ENCODE results near the gene PRND.
"Not testable (repeated sequence)": the region's sequence is repeated elsewhere in the genome, so short reads cannot be mapped to it uniquely, and the experiment has no call there.

The PRND gene

DNA sequence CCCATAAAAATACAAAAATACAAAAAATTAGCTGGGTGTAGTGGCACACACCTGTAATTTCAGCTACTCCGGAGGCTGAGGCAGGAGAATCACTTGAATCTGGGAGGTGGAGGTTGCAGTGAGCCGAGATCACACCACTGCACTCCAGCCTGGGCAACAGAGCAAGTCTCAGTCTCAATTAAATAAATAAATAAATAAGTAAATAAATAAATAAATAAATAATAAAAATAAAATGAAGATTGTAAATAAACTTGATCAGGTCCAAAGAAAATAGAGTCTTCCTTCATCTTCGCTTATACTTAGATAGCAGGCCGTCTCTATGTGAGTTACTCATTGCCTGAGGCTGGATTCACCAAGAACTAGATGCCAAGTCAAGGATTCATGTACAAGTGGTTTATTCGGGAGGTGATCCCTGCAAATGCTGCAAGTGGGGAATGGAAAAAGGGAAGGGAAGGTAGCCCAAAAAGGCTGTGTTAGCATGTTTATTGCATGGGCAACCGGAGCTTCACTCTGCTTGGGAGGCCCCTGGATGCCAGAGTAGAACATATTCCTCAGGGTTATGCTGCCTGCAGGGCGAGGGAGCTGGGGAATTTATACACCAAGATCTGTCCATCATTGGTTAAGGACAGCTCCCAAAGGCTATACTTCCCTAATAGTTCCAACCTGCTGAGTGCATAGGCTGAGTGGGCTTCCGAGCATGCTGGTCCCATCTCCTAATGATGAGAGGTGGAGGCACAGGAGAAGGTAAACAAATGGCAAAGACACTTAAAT, 16.3 kb downstream of the PRND start:
- no peak for DNase-seq (ENCODE audit: low read depth)

DNA sequence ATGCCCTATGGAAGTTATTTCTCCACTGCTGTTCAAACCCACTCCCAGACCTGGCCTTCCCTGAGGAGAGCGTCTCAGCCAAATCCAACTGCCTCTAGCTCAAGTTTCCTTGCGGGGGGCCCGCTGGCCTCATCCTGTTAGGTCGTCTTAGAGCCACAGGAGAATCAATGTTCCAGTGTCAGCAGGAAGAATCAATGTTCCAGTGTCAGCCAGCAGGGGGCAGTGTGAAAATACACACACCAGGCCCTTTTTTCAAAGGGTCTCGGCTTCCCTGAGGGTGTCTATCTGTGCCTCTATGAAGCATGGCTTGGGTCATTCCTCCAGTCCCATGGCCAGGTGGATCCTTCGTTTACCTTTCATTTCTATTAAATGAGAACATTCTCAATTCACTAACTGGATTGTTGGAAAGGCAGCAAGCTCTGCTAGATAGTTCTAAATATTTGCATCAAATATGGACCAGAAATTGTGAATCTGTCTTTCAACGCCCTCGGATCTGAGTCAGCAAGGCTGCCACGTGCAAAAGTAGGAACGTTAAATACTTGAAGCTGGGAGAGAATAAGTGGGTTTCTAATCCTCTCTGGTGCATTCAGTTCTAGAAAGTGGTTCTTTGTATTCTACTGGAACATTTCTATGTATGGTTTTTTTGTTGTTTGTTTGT, 19.2 kb downstream of the PRND start:
- DNase-seq (ENCODE audit: low read depth): peak; percentile 46

DNA sequence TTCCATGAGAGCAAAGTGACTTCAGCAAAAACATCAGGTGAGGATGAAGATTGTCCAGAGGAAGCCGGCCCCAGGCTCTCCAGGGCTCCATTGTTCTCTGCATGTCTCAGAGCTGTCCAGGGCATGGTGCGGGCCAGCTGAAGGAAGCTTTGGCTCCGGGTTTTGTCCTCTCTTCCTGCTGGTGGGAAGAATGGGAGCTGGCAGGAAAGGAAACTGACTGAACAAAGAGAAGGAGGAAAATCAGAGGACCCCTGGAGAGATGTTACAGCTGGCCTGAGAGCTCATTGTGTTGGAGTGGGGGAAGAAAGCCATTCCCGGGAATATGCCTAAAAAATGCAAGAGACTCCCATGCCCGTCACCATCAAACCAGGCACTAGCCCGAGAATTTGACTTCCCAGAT, 27.1 kb downstream of the PRND start:
- DNase-seq (ENCODE audit: low read depth): no peak

DNA sequence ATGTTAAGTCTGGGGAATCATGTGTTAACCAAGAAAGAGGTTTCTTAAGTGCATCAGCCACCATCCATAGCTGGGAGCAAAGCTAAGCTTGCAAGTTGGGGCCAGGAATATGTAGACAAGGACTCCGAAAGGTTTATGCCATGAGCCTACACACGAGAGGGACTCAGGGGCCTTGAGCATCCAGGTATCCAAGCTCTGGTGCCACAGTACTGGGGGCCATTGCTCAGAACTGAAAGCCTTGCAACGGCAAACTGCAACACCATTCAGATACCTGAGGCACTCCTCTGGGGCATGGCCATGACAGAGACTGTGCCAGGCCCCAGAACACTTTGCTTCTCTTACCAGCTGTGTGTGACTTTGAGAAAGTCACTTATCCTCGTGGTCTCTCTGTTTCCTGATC, 27.6 kb downstream of the PRND start:
- DNase-seq (ENCODE audit: low read depth): no peak

DNA sequence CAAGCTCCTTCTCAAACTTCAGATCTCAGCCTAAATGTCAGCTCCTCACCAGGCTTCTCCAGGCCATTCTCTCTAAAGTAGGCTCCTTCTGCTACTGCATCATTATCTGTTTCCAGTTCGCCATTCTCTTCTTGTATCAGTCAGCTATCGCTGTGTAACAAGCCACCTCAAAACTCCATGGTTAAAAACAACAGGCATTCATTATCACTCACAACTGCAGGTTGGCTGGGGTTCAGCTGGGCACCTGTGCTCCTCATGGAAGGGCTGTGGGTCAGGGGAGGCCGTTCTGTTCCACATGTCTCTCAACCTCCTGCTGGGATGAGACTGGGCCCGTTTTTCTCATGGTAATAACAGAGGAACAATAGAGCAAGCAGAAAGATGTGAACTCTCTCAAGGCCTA, 28.7 kb downstream of the PRND start:
- no peak for DNase-seq (ENCODE audit: low read depth)

DNA sequence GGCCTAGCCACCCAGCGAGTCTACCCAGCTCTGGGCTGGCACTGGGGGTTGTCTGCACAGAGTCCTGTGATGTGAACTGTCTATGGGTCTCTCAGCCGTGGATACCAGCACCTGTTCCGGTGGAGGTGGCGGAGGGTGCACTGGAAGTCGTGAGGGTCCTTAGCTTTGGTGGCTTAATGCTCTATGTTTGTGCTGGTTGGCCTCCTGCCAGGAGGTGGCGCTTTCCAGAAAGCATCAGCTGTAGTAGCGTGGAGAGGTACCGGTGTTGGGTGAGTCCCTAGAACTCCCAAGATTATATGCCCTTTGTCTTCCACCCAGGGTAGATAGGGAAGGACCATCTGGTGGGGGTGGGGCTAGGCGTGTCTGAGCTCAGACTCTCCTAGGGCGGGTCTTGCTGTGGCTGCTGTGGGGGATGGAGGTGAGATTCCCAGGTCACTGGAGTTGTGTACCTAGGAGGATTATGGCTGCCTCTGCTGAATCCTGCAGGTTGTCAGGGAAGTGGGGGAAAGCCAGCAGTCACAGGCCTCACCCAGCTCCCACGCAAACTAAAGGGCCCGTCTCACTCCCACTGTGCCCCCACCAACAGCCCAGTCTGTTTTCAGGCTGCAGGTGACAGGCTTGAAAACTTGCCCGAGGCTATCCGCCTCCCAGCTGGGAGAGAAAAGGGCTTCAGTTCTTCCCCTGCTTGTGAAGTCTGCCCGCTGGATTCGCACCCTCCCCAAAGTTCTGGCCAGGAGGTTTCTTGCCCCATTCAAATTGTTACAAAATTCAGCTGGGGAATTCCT, 37.6 kb downstream of the PRND start:
- peak; percentile 6 for DNase-seq (ENCODE audit: low read depth)

DNA sequence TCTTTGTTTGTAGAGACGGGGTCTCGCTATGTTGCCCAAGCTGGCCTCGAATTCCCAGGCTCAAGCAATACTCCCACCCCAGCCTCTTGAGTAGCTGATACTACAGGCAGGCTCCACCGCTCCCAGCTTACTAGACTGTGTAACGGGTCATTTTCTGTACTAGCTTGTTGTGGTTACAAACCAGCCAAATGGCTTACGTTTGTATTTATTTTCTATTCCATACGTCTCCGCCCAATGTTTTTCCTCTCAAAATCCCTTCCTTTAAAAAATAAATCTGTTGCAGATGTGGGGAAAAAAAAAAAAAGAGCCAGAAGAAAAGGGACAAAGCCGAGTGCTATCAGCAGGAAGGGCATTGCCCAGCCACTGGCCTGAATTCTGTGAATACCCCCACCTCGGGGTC, 41.6 kb downstream of the PRND start:
- no peak for DNase-seq (ENCODE audit: low read depth)

DNA sequence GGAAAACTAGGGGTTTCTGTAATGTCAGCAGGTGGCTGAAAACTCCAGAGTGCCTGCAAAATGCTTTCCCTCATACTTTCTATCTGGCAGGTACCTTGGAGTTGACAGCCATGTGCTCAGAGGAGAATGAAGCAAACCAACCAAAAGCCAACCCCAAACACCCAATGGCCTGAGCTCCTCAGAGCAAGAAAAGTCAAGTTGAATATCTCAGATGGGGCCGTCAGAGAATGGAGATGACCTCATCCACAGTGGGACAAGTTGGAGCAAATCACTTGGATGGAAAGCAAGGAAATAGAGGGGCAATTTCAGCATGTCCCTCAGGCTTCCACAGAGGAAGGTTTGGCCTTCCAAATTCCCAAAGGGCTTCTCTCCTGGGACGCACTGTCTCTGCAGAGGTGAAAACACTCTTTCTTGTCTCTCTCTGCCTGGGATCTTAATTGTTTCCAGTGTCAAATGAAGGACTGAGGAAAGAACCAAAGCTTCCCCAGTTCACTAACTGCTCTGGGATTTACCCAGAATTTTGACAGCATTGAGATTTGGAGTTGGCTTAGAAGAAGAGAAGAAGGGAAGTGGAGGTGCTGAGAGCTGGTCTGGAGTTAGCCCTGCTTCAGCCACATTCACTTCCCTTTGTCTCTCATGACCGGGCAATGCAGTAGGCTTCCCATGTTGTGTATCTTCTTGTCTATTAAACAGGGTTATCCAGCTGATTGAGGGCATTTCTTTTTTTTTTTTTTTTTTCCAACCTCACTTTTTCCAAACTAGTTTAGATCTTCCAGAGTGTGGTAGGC, 42.2 kb downstream of the PRND start:
- DNase-seq (ENCODE audit: low read depth): no peak

DNA sequence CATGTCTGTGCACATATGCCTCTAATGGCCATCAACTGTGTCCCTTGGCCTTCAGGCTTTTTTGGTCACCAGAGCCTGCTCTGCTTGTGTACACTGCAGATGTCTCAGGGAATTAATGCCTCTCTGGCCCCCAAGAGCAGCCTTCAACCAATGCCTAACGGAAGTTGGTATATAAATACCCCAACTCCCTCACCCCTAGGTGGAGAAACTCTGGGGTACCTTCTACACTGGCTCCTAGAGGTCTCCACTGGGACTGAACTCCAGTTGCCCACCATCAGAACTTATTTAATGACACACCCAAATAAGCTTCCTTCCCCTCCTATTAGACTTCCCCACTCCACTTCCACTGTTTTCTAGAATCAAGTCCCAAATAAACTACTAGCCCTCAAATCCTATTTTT, 43.1 kb downstream of the PRND start:
- DNase-seq (ENCODE audit: low read depth): no peak

DNA sequence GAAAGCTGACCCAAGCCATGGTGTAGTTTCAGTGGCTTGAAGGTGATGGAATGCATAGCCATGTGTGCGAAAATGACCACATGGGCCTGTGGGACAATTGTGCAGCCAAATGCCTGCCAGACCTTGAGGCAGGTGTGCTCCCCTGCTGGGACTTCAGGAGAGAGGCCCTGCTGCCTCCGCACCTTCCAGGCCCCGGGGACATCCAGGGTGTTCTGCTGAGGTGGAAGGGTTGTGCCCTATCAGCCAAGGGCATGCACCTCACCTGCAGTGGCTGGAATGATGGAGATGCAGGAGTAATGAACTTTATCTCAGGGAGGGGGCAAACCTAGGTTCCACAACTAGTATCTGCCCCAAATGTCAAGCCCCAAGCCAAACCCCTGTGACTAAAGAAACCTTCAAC, 44.0 kb downstream of the PRND start:
- no peak for DNase-seq (ENCODE audit: low read depth)

DNA sequence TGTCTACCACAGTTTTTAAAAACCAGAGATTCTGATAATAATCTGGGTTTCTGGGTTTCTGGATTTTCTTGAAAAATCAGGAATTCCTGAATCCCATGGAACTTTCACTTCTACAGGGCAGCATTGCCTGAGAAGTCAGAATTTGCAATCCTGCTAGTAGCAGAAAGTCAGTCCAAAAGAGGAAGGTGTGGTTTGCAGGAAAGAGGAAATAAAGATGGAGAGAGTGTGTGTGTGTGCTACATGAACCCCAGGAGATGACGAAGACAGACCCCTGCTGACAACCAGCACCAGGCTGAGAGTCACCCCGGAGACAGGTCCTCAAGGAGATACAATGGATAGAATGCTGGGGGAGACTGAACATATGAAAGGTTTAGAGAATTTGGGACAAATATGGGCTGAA, 44.9 kb downstream of the PRND start:
- DNase-seq (ENCODE audit: low read depth): no peak

DNA sequence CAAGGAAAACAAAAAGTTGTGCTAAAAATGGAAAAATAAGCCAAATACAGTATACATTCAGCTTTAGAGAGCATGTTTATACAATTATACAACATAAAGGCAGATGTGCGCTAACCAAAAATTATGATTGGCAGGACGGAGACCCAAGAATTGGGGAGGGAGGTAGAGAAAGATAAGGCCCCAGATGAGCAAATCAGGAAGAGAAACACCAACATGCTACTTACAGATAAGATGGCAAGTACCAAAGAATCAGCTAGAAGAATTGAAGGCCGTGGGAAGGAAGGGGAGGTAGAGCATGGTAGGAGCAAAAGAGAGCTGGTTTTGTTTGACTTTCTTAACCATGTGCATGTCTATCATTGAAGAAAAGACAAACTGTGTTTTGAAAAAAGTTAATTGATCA, 45.4 kb downstream of the PRND start:
- DNase-seq (ENCODE audit: low read depth): no peak

DNA sequence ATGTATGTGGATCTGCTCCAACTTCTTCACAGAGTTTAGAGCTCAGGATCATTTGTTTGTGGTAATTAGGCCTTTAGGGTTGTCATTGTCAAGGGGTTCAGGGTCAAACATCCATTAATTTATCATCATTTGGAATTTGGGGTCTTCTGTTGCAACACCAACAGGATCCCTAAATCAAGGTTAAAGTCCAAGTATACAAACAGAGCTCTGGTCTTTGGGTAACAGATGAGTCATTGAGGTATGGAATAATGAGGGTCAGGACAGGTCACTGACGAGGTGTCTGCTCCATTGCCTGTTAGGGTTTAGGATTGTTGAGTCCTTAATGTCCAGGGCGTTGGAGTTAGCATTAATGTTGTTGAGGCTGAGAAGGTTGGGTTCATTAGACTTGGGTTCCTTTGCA, 47.6 kb downstream of the PRND start:
- DNase-seq (ENCODE audit: low read depth): no peak

DNA sequence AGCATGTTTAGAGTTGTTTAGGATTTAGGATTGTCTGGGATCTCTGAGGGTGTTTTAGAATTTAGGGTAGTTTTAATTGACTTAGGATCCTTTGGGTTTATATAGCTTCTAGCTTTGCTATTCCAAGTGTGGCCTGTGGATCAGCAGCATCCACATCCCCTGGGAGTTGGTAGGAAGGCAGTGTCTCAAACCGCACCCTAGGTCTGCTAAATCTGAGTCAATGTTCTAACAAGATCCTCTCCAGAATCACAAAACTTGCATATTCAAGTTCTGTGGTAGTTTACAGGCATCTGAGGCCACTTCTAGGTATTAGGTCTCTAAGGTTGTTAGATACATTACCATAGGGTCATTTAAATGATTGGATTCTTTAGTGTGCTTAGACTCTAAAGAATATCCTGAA, 48.3 kb downstream of the PRND start:
- DNase-seq (ENCODE audit: low read depth): no peak

DNA sequence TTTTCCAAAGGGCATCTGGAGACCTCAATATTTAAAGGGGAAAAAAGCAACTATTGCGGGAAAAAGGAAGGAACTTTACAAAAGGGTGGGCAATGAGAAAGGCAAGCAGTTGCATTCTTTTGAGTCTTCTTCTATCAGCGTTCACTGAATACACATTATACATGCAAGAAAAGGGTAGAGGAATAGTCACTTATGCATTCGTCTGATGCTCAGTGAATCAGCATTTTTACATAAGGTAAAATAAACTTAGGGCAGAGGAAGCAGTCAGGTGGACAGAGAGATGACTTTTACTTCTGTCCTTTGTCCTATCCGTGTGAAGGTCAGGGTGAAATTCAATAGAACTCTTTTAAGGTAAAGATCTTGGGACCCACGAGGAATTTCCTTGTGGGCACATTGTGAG, 49.3 kb downstream of the PRND start:
- DNase-seq (ENCODE audit: low read depth): no peak

DNA sequence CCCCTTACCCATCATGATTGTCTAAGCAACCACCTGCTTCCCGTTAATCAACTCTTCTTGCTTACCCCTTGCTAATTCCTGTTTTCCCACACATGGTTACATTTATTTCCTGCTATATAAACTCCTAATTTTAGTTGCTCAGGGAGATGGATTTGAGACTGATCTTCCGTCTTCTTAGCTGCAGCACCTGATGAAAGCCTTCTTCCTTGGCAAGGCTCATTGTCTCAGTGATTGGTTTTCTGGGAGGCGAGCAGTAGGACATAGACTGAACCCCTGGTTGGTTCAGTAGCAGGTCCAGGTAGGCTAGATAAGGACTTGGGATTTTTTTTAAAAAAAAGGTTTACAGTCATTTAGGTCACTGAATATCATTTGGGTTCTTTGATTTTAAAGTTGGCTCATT, 50.4 kb downstream of the PRND start:
- no peak for DNase-seq (ENCODE audit: low read depth)

DNA sequence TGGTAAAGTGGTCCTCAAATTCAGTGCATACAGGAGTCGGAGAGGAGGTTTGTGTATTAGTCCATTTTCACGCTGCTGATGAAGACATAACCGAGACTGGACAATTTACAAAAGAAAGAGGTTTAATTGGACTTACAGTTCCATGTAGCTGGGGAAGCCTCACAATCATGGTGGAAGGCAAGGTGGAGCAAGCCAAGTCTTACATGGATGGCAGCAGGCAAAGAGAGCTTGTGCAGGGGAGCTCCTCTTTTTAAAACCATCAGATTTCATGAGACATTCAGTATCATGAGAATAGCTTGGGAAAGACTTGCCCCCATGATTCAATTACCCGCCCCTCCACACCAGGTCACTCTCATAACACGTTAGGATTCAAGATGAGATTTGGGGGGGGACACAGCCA, 51.3 kb downstream of the PRND start:
- DNase-seq (ENCODE audit: low read depth): not testable (repeated sequence)

DNA sequence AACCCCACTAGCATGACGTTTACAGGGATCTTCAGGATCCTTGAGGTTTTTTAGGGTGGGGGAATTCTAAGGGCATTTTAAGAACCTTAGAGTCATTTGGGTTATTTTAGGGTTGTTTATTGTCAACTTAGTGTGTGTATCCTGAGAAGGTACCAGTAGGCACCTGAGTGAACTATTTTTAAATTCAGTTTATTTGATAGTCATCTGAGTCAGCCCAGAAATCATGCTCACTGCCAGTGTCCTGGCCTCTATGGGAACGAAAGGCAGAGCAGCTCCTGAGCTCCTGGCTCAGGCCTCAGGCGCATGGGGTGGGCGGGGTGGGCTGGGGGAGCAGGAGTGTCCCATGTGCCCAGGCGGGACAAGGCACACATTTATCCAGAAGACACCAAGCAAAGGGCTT, 52.0 kb downstream of the PRND start:
- no peak for DNase-seq (ENCODE audit: low read depth)

DNA sequence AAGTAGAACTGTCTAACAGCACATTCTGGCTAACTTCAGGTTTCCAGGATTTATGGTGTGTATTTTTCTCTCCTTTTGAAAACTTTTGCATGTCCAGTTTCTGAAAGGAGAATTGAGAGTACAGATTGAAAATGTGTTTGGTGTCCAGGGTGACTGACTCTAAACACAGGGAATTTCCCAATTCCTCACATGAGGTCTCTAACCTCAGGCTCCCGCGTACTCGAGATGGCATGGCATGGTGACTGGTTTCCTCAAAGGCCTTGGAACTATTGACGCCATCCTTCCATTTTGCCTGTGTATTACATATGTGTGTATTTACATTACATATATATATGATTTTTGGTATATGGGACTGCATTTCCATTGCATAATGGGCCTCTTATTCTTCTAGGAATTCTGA, 52.5 kb downstream of the PRND start:
- DNase-seq (ENCODE audit: low read depth): no peak

DNA sequence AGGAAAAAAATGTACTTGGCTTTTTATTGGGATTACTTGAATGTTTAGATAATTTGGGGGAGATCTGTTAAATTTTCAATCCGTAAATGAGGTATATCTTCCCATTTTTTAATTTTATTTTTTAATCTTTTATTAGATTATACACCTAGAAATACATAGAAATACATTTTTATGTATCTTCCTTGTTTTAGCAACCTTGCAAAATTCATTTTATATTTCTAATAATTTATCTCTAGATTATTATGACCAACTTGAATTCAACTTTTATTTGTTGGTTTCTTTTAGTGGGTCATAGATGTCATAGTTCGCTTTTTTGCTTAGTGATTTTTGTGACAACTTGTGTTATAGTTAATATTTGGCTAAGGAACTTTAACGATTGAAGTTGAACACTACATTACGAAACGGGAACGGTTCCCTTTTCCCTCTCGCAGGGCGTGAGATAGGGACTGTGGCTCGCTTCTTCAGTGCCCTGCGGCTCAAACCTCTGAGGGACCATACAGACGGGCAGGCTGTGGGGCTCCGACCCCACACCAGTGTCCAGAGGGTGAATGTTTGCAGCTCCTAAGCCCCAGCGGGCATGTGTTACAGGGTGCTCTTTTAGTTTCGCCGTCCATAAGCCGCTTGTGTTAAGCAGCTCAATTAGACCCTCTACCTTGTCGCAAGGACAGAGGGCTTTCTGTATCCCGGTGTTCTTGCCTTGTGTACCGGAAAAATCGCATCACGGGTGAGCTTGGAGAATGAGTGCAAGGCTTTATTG, 53.8 kb downstream of the PRND start:
- DNase-seq (ENCODE audit: low read depth): no peak

DNA sequence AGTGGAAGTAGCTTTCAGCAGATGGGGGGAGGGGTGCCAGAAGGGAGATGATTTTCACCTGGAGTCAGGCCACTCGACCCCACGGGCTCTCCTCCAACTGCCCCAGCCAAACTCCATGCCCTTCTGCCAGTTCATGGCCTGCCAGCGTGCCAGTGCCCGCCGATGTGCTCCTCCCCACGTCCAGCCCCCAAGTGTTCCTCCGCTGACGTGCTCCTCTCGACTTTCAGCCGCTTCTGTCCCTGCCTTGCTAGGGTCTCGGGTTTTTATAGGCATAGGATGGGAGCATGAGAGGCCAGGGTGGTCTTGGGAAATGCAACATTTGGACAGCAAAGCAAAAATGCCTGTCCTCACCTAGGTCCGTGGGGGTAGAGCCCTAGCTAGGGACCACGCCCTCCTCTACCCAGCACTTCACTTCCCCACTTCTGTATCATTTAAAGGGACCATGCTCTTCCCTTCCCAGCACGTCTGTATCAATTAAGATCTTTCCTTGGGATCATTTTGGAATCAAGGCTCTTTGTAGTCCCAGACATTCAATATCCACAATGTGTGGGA, 54.4 kb downstream of the PRND start:
- DNase-seq (ENCODE audit: low read depth): no peak

All from activated T-helper 9 cell treated with anti-CD3 and anti-CD28 coated beads, Interleukin-2, amount 50 U/mL, for 16 hours (primary cell).